Measurements from ENCODE around the gene FAM131A.
"Not testable (repeated sequence)": the region's sequence is repeated elsewhere in the genome, so short reads cannot be mapped to it uniquely, and the experiment has no call there.

The FAM131A gene

DNA sequence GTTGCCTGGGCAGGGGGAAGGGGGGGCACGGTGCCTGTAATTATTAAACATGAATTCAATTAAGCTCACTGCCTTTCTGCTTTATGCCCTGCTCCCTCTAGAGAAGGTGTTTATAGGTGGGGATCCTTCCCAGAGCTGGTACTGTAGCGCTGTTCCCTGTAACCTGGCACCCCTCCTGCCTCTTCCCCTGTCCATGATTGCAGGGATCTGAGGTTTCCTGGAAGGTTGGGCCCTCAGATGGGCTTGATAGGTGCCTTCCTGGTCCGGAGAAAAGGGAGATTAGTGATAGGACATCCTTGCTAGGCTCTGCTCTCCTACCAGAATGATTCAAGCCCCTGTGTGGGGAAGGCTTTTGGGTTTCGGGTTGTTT, 2.1 kb upstream of the FAM131A start:
- peak overlapping the region; percentile 66 for H3K4me3 ChIP-seq (ENCODE audit: low read depth, low read length)
- TF ChIP-seq, protein P1, sequence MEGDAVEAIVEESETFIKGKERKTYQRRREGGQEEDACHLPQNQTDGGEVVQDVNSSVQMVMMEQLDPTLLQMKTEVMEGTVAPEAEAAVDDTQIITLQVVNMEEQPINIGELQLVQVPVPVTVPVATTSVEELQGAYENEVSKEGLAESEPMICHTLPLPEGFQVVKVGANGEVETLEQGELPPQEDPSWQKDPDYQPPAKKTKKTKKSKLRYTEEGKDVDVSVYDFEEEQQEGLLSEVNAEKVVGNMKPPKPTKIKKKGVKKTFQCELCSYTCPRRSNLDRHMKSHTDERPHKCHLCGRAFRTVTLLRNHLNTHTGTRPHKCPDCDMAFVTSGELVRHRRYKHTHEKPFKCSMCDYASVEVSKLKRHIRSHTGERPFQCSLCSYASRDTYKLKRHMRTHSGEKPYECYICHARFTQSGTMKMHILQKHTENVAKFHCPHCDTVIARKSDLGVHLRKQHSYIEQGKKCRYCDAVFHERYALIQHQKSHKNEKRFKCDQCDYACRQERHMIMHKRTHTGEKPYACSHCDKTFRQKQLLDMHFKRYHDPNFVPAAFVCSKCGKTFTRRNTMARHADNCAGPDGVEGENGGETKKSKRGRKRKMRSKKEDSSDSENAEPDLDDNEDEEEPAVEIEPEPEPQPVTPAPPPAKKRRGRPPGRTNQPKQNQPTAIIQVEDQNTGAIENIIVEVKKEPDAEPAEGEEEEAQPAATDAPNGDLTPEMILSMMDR (IDR thresholded peaks at IDR 0.05; ENCODE audit: low read depth, low read length): no peak

DNA sequence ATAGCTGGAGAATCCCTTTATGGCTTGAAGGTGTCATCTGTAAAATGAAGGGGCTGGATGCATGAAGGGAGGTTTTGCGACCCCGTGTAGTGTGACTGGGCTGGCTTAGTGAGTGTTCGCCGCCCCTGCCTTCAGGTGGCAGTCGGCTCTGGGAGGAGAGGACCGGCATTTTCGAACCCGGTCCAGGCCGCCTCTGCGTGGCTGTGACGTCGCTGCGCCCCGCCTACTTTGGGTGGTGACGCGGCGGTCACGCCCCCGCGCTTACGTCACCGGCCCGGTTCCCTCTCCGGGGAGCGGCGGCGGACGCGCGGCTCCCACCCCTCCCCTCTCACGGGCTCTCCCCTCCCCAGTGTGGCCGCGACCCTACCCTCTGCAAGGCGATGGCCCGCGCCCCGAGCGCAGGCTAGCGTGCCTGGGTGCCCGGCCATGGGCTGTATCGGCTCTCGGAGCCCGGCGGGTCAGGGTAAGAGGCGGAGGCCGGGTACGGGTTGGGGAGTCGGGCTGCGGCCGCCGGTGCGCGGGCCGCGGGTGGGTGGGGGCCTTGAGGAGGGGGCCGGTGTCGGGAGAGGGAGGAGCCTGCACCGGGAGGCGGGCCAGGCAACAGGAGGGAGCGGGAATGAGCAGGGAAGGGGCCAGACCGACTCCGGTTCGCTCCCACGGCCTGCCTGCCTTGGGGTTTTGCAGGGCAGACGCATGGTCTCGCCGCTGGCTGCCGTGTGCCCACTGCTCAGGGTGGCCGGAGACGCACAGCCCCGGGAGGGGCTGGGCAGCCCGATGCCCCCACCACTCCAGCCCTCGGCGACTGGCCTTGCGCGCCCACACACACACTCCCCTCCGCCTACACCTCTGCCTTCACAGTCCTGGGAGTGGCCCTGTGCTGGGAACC, 1.5 kb upstream of the FAM131A start:
- H3K4me3 ChIP-seq (ENCODE audit: low read depth, low read length): peak overlapping the region; percentile 66
- TF ChIP-seq, protein P1 (IDR thresholded peaks at IDR 0.05; ENCODE audit: low read depth, low read length): no peak

- TF ChIP-seq, protein P1 (IDR thresholded peaks at IDR 0.05; ENCODE audit: low read depth, low read length): no peak
- peak overlapping the region; percentile 66 for H3K4me3 ChIP-seq (ENCODE audit: low read depth, low read length)
Observed at GRCh38 chr3:184336547-184337398, 627 bp upstream of the FAM131A start.

DNA sequence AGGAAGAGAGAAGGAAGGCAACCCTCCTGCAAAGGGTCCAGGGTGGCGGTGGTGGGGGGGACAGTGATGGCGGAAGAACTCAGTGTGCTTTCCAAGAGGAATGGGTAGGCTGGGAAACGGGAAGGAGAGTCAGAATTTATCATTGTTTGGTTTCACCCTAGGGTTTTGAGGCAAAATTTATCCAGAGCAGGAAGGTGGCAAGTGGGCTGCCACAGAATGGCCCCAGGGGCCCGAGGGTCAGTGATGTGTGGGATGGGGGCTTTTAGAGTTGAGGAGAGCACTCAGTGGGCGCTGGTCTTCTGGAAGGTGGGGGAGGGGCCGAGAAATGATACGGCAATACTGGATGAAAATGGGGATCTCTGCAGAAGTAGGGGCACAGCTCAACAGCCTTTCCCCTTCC, 581 bp downstream of the FAM131A start:
- TF ChIP-seq, protein P1 (IDR thresholded peaks at IDR 0.05; ENCODE audit: low read depth, low read length): no peak
- H3K4me3 ChIP-seq (ENCODE audit: low read depth, low read length): no peak overlapping the region

DNA sequence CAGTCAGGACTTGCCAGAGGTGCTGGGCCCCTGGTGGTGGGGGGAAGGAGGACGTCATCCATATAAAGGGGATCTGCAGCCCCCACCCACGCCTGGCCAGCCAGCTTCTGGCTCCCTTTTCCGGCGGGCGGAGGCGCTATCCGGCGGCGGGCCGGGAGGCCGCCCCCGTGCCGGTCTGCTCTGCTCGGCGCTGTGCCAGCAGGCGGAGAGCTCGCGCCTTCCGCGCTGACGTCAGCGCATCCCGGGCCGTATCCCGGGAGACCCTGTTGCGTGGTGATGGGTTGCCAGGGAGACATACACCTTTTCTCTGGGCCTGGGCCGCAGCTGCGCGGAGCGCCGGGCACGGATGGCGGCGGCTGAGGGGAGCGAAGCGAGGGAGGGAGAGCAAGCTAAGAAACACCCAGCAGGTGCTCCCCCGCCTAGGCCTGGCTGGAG, 1.1 kb downstream of the FAM131A start:
- H3K4me3 ChIP-seq (ENCODE audit: low read depth, low read length): no peak overlapping the region
- TF ChIP-seq, protein P1 (IDR thresholded peaks at IDR 0.05; ENCODE audit: low read depth, low read length): no peak; the same call in 1 of the 2 replicates

GRCh38 chr3:184339001-184339400, 1.6 kb downstream of the FAM131A start:
- no peak overlapping the region for H3K4me3 ChIP-seq (ENCODE audit: low read depth, low read length)
- TF ChIP-seq, protein P1 (IDR thresholded peaks at IDR 0.05; ENCODE audit: low read depth, low read length): no peak

DNA sequence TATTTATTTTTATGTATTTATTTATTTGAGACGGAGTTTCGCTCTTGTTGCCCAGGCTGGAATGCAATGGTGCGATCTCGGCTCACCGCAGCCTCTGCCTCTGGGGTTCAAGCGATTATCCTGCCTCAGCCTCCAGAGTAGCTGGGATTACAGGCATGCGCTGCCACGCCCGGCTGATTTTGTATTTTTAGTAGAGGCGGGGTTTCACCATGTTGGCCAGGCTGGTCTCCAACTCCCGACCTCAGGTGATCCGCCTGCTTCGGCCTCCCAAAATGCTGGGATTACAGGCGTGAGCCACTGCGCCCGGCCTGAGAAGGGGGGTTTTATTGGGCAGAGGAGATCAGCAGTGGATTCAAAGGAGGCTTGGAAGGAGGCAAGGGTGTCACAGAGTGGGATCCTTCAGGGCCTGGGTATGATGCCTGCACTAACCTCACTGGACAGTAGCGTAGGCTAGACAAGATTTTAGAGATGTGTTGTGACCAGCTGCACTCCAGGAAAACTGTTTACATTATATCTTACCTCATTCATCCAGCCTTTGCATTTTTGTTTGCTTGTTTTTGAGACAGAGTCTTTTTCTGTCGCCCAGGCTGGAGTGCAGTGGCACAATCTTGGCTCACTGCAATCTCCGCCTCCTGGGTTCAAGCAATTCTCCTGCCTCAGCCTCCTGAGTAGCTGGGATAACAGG, 2.2 kb downstream of the FAM131A start:
- H3K4me3 ChIP-seq (ENCODE audit: low read depth, low read length): not testable (repeated sequence)
